GM12878 (cell line): Measurements from ENCODE around the gene MTHFD1. TPM values are rescaled to one million over a fixed set of nuclear protein-coding genes. Genes with fewer than 3 reads are reported as not detected.

Experiments
- ATAC-seq: fragments of 200-7000 bp; cut with Tn5 transposase; 3 replicates; pipeline ENCODE4 v1.9.1; 2020; ENCODE audit warnings: mild to moderate bottlenecking, moderate library complexity
- BruUV-seq: library from RNA; stranded (reverse); fragments of 400-500 nt; replicated peaks from 2 replicates; lab custom pipeline; 2021; lab: Mats Ljungman, UMichigan
- CTCF ChIA-PET: fragments of 300-600 bp; sonication (Branson Sonifier 250); formaldehyde crosslinking; extraction: SDS; loops from one replicate; lab custom pipeline; 2021; ENCODE audit warnings: inconsistent platforms; lab: Yijun Ruan, JAX
- POLR2A ChIA-PET: fragments of 350-600 bp; formaldehyde crosslinking; extraction: SDS; loops from one replicate; lab custom pipeline; 2021; ENCODE audit warnings: inconsistent platforms; lab: Charles Lee
- RAD21 ChIA-PET: fragments of 300-600 bp; sonication (Branson Sonifier 250); formaldehyde crosslinking; loops from one replicate; lab custom pipeline; 2023; ENCODE audit warnings: antibody characterized with exemption; ENCODE audit not compliant: unreplicated experiment; lab: Charles Lee
- SMC1A ChIA-PET: fragments of 300-600 bp; sonication (Branson Sonifier 250); formaldehyde crosslinking; loops from one replicate; lab custom pipeline; 2023; ENCODE audit not compliant: unreplicated experiment, uncharacterized antibody; lab: Charles Lee
- DNase-seq: peaks from one replicate; pipeline ENCODE4 v3.0.0-alpha.2; 2011; ENCODE audit warnings: low read depth, low spot score
- FAIRE-seq: peaks from 3 replicates; lab custom pipeline; 2011; peaks lifted over from hg19 to GRCh38; lab: Jason Lieb, UNC
- H2AFZ ChIP-seq: 2 replicates; pipeline ENCODE4 v1.6.0; 2011; ENCODE audit warnings: low read depth, low read length, control low read depth; ENCODE audit not compliant: control insufficient read depth
- H3K27ac ChIP-seq: 2 replicates; pipeline ENCODE4 v1.5.1; 2011; ENCODE audit warnings: control low read depth; ENCODE audit not compliant: control insufficient read depth, insufficient read depth
- H3K27me3 ChIP-seq, 2 experiments: replicated peaks in 1 of 2; 2 replicates each; pipeline versions ENCODE4 v1.6.0 to v1.6.1; 2011; ENCODE audit warnings: low read length in 1 of 2; ENCODE audit not compliant: control insufficient read depth in 2 of 2, insufficient read depth in 2 of 2
- H3K36me3 ChIP-seq, 2 experiments: 2 replicates each; pipeline ENCODE4 v1.5.1; 2011; ENCODE audit warnings: low read length in 1 of 2; ENCODE audit not compliant: control insufficient read depth in 2 of 2, insufficient read depth in 2 of 2
- H3K4me1 ChIP-seq: 2 replicates; pipeline ENCODE4 v1.6.1; 2011; ENCODE audit warnings: mild to moderate bottlenecking, low read length, moderate library complexity, mixed read lengths; ENCODE audit not compliant: control insufficient read depth, insufficient read depth
- H3K4me2 ChIP-seq: 2 replicates; pipeline ENCODE4 v1.6.0; 2011; ENCODE audit warnings: control low read depth; ENCODE audit not compliant: control insufficient read depth, insufficient read depth
- H3K4me3 ChIP-seq: fragments of 200-600 bp; sonication (generic); 2 replicates; pipeline ENCODE4 v1.5.1; 2016
- H3K79me2 ChIP-seq: 2 replicates; pipeline ENCODE4 v1.6.0; 2011; ENCODE audit warnings: low read length; ENCODE audit not compliant: control insufficient read depth, insufficient read depth
- H3K9ac ChIP-seq: 2 replicates; pipeline ENCODE4 v1.8.0; 2011; ENCODE audit warnings: low read length, control low read depth, mixed read lengths; ENCODE audit not compliant: control insufficient read depth, insufficient read depth
- H3K9me3 ChIP-seq: replicated peaks from 3 replicates; pipeline ENCODE4 v1.5.1; 2011; ENCODE audit warnings: mild to moderate bottlenecking, low read length; ENCODE audit not compliant: control insufficient read depth, insufficient read depth
- H4K20me1 ChIP-seq: 2 replicates; pipeline ENCODE4 v1.6.0; 2011; ENCODE audit not compliant: control insufficient read depth, insufficient read depth
- EGR1 ChIP-seq, 2 experiments: IDR thresholded peaks; 1 replicate in 1 of 2; 2 replicates in 1 of 2; pipeline ENCODE4 v1.6.1; 2011 to 2012; ENCODE audit warnings: low read depth in 2 of 2, low read length in 2 of 2, borderline replicate concordance in 1 of 2, mild to moderate bottlenecking in 1 of 2, moderate library complexity in 1 of 2
- FOXK2 ChIP-seq: fragments of 450-650 bp; IDR thresholded peaks from 2 replicates; pipeline ENCODE4 v1.6.1; 2017; ENCODE audit warnings: mild to moderate bottlenecking, moderate library complexity
- HDAC6 ChIP-seq: fragments of 200-600 bp; sonication (generic); IDR thresholded peaks from one replicate; pipeline ENCODE4 v1.8.0; 2017; ENCODE audit warnings: antibody characterized with exemption; ENCODE audit not compliant: unreplicated experiment
- IRF3 ChIP-seq: fragments of 450-650 bp; IDR thresholded peaks from 2 replicates; pipeline ENCODE4 v1.6.1; 2014; ENCODE audit warnings: mild to moderate bottlenecking
- NFYA ChIP-seq: IDR thresholded peaks from 2 replicates; pipeline ENCODE4 v1.6.1; 2011; ENCODE audit warnings: low read depth, mild to moderate bottlenecking, low read length, improper control_type of control experiment, borderline replicate concordance
- POLR2AphosphoS2 ChIP-seq: IDR thresholded peaks from 2 replicates; pipeline ENCODE4 v1.6.1; 2011; ENCODE audit warnings: low read depth, mild to moderate bottlenecking, low read length, improper control_type of control experiment, moderate library complexity
- RB1 ChIP-seq: fragments of 450-650 bp; formaldehyde crosslinking; IDR thresholded peaks from 2 replicates; pipeline ENCODE4 v1.6.1; 2017; ENCODE audit warnings: mild to moderate bottlenecking, borderline replicate concordance
- SMC3 ChIP-seq: IDR thresholded peaks from 2 replicates; pipeline ENCODE4 v1.6.1; 2011; ENCODE audit warnings: low read length, improper control_type of control experiment, borderline replicate concordance
- WRNIP1 ChIP-seq: IDR thresholded peaks from 2 replicates; pipeline ENCODE4 v1.6.1; 2011; ENCODE audit warnings: low read depth, low read length, improper control_type of control experiment, borderline replicate concordance
- YBX1 ChIP-seq: fragments of 450-650 bp; IDR thresholded peaks from 2 replicates; pipeline ENCODE4 v1.6.1; 2016; ENCODE audit warnings: antibody characterized with exemption
- ZBTB4 ChIP-seq: fragments of 450-650 bp; formaldehyde crosslinking; IDR thresholded peaks from 2 replicates; pipeline ENCODE4 v1.4.0; 2022; ENCODE audit warnings: mild to moderate bottlenecking, moderate library complexity
- WGBS: methylation state at CpG from one replicate; pipeline ENCODE4 v1.1.6; 2016; ENCODE audit warnings: low lambda C conversion rate; ENCODE audit not compliant: insufficient replicate concordance, insufficient coverage; ENCODE audit errors: missing lambda C conversion rate; 5-methylcytosine and 5-hydroxymethylcytosine counted together
- in situ Hi-C: fragments of 300-500 bp; cut with MboI; formaldehyde crosslinking; loops from 9 replicates; pipeline ENCODE4 v1.14.3; 2018; ENCODE audit warnings: mixed read lengths
- intact Hi-C: fragments of 100-400 bp; cut with micrococcal nuclease; formaldehyde crosslinking; loops from one replicate; pipeline ENCODE4 v1.14.2; 2022; ENCODE audit not compliant: unreplicated experiment
- polyA plus RNA-seq, 11 experiments: library from polyadenylated mRNA; depleted of rRNA in 4 of 11; unstranded in 6 of 11; stranded (reverse) in 5 of 11; fragments of >200 nt; fragmentation: Nextera tagmentation in 4 of 11; fragmentation: Illumina TruSeq in 1 of 11; extraction: Ambion mirVana in 4 of 11; extraction: Trizol in 1 of 11; gene quantifications; 1 replicate in 1 of 11; 2 replicates in 10 of 11; pipeline versions ENCODE4 v1.2.1 to v1.2.3, GENCODE V29; 2011 to 2016; ENCODE audit warnings: inconsistent platforms in 2 of 11, missing spikeins in 2 of 11, low read depth in 1 of 11
- total RNA-seq, 4 experiments: library from RNA; depleted of rRNA in 3 of 4; stranded (reverse); fragments of >200 nt in 3 of 4; fragmentation: Illumina TruSeq in 1 of 4; extraction: Trizol in 1 of 4; gene quantifications; 2 replicates each; pipeline versions ENCODE4 v1.2.1 to v1.2.3, GENCODE V29; 2013 to 2021

MTHFD1 gene
- total and polyA plus RNA-seq, 10 of the 15 experiments (the other 5 are each of a cell fraction or from before 2014, with no cell fraction given) = 99.3 to 310 (median 173) TPM

GRCh38 chr14:64401949-64402348 is 13.8 kb downstream of the MTHFD1 start (continued):
- TF ChIP-seq NFYA = no peak
- TF ChIP-seq, all 136 proteins: peak for 0

- TF ChIP-seq FOXK2 (no peak), EGR1 (IDR thresholded peaks at IDR 0.05; ENCODE audit: borderline replicate concordance in 1 of 2, low read depth in 2 of 2, low read length in 2 of 2) (no peak), HDAC6 (no peak), IRF3 (no peak), ZBTB4 (CRISPR knock-in tag) (no peak), YBX1 (no peak), WRNIP1 (no peak), RB1 (no peak), POLR2AphosphoS2 (no peak), SMC3 (no peak)
Measured at GRCh38 chr14:64405295-64405694, 17.1 kb downstream of the MTHFD1 start.

More at GRCh38 chr14:64405295-64405694, 17.1 kb downstream of the MTHFD1 start:
- WGBS = 94% methylated on average over 4 of the region's 4 CpGs
- BruUV-seq = no TSS peak
- H3K4me2 ChIP-seq = no peak overlapping the region
- H3K27me3 ChIP-seq = no peaks in the 10 kb centered on the region
- in situ Hi-C loops = no loop called here
- intact Hi-C loops = no loop called here
- H3K27ac ChIP-seq = no peak overlapping the region
- POLR2A ChIA-PET = interaction anchor here (0.9 to 2.5 kb wide), 3 partner anchors 13 to 40 kb away, joined by 3 to 12 read pairs (median 4); partner anchors contain the start of gene MTHFD1
- ATAC-seq (no peak), DNase-seq (no peak), FAIRE-seq (no peak)
- no peak overlapping the region for H3K9ac ChIP-seq
- no peaks in the 10 kb centered on the region for H4K20me1 ChIP-seq
- peaks cover 36% of the 10 kb centered on the region for H3K79me2 ChIP-seq
- H3K4me1 ChIP-seq = peaks cover 9% of the 10 kb centered on the region
- SMC1A ChIA-PET = interaction anchor here (1.0 to 5.1 kb wide), 7 partner anchors 8 to 98 kb away, joined by 3 to 29 read pairs (median 3); no protein-coding TSS in a partner anchor
- H3K4me3 ChIP-seq = no peak overlapping the region
- CTCF ChIA-PET = interaction anchor here (0.6 to 4.7 kb wide), 6 partner anchors 9 to 74 kb away, joined by 3 to 25 read pairs (median 5); no protein-coding TSS in a partner anchor
- H3K9me3 ChIP-seq = no peaks in the 10 kb centered on the region
- H2AFZ ChIP-seq = no peak overlapping the region
- peaks cover 3 to 19% of the 10 kb centered on the region in 2 experiments for H3K36me3 ChIP-seq
- RAD21 ChIA-PET = interaction anchor here (0.6 to 1.1 kb wide), 2 partner anchors 11 to 17 kb away, joined by 3 read pairs; partner anchors contain the start of gene MTHFD1
